GM18511 (cell line): ENCODE data around the gene NEDD8.

Experiments used
- ATAC-seq: cut with Tn5 transposase; IDR thresholded peaks from one replicate; pipeline ENCODE4 v1.9.1; 2021; ENCODE audit warnings: mild to moderate bottlenecking, moderate library complexity; ENCODE audit not compliant: unreplicated experiment

Gene NEDD8

DNA sequence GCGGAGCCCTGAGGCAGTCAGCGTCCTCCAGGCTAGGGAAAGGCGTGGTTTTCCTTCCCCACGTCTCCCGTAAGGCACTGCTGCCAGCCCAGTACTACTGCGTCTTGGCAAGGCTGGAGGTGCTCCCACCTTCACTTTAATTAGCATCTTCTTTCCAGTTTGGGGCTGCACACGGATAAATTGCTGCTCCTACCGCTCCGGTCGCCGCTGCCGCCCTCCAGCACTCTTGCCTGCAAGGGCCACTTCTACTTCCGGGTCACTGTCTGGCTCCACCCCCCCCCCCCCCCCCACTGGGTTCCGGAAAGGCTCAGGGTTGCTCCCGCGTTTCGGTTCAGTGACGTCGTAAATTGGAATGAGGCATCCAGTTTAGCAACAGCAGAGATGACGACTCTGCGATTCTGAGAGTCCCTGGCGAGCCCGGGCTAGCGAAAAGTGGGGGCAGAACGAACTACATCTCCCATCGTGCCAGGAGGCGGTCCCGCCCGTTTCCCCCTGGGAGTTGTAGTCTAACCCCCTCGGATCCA is at the start of gene NEDD8:
Gene NEDD8 (minus strand): TSS at position 247 of the 524 bp plus-strand sequence. CDS start 100 bp downstream, at position 147.
- peak; percentile 82 for ATAC-seq

- ATAC-seq = no peak
Observed at GRCh38 chr14:24281636-24282035, 49.5 kb upstream of the NEDD8 start.

- ATAC-seq = no peak
Observed at GRCh38 chr14:24280797-24281460, 48.8 kb upstream of the NEDD8 start.

DNA sequence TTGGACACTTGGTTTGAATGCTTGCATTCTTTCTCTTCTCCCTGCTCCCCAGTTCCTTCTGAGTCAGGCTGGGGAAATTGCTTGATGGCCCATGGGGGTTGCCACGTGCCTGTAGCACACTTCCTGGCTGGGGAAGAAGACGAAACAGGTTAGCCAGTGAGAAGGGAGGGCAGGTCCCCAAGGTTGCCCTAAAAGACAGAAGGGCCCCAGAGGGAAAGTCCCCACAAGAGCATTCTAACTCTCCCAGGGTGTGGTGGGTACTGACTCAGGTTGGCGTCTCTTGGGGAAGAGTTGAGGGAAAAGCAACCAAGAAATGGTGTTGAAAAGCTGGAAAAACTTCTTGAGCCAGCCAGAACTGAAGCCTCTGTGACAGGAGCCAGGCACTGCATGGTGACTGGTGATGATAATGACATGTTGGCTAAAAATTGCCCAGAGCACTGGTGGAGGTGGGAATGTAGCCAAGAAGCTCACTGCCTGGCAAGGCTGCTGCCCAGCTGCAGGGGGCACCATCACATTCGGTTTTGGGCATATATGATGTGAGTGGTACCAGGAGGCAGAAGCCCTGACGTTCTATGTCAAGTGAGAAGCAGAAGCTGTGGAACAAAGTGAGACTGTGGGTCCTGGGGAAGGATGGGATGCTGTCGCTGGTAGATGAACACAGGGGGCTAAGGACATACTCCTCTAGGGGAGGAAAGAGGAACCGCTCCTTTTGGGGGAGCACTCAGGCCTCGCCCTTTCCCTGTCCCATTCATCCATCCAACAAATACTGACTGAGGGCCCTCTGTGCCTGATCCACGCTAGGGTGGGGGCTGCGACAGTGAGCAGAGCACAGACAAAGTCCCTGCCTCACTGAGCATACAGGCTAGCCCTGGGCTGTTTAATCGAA is 47.4 kb upstream of the NEDD8 start:
- peak; percentile 85 for ATAC-seq

GRCh38 chr14:24278424-24278823 is 46.3 kb upstream of the NEDD8 start:
- no peak for ATAC-seq

DNA sequence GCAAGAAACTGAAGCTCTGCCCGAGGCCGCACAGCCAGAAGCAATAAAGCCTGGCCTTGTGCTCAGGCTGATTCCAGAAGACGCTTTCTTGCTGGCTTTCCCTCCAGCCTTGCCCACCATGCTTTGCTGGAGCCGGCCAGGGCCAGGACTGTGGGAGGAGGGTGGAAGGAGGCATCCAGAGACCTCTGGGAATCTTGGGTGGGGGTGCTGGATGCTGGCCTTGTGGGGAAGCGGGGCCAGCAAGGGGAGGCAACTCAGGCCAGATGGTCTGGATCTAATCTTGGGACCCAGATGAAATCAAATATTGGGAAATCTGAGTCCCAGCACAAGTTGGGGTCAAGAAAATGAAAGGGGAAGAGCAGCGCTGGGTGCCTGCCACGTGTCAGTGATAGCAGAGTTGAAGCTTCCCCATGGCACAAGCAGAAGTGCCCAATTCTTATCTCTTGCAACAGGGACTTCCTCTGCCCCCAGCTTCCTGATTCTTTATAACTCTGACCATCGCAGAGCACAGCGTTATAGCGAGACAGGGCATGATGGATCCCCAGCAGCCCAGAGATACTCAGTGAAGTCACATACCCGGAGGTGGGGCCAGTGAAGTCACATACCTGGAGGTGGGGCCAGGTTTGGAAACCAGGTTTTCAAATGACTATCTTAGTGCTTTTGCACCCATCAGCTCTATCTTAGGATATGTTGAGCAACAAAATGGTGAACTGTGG is 45.6 kb upstream of the NEDD8 start:
- ATAC-seq = no peak

- ATAC-seq = no peak
Observed at GRCh38 chr14:24277071-24277470, 44.9 kb upstream of the NEDD8 start.

DNA sequence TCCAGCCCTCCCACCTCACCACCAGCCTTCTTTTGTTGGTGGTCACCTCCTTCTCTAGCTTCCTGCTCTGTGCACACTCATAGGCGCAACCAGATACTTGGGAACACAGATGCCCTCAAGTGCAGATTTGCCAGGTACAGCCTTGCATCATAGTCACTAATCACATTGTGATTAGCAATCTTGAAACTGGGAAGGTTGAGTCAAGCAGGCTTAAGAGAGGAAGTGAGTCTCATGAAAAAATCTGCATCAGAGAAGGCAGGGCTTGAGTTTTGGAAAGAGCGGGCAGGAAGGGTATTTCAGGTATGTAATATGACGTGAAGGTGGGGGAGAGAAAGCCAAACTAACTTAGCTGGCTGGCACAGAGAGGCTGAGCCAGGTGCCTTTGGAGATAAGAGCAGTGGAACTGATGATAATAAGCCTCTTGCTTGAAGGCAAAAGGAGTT is 42.0 kb upstream of the NEDD8 start:
- ATAC-seq = peak; percentile 52

DNA sequence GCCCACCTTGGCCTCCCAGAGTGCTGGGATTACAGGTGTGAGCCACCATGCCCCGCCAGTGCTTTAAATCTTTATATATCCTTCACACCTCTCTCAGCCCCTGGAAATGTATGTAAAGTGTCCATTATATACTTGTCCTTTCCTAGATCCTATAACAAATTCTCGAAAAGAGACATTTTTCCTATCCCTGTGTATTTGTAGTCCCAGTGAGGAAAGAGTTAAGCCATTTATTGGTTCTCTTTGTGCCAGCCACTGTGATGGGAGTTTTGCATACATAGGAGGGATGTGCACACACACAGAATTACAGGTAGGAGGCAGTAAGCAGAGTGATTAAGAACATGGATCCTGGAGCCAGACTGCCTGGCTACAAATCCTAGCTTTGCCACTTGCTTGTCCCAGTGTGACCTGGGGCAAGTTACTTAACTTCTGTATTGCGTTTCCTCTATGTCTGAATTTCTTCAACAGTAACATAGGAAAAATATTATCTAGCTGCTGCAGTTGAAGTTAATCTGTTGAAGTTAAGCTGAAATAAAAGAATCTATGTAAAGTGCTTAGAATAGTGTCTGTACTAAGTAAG is 41.3 kb upstream of the NEDD8 start:
- ATAC-seq = no peak

DNA sequence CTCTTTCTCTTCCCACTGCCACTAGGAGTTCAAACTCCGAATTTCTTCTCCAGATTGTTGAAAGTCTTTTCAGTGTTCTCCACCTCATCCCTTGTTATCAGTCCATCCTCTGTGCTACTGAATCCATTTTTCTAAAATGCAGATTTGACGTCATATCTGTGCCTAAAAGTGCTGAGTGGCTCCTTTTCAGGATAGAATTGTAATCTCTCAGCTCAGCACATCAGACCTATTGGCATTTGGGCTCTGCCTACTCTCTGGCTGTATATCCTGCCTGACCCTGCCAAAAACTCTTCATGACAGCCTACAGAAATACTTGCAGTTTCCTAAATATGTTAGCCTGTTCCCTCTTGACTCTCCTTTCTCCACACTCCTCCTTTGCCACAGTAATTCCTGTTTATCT is 40.3 kb upstream of the NEDD8 start:
- ATAC-seq = no peak

DNA sequence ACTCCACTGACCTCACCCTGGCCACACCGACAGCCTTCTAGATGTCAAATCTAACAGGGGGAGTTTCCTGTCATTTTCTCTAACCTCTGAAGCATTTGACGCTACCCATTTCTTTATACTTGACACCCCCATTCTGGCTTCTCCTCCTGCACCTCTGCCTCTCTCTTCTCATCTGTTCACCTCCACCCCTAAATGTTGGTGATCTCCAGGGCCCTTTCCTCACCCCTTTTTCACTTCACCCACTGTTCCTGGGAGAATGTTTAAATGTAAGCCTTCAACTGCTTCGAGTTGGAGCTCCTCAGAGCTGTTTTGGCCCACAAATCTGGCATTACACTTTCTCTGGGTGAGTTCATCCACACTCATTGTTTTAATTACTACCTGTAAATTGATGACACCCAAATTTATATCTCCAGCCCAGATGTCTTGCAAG is 39.7 kb upstream of the NEDD8 start:
- no peak for ATAC-seq

- peak; percentile 86 for ATAC-seq
Observed at GRCh38 chr14:24271134-24271833, 39.1 kb upstream of the NEDD8 start, which contains the start of gene RABGGTA. Gene RABGGTA, minus strand, starts transcription at chr14:24271597. Its CDS starts 482 bp downstream, at chr14:24271115.

- ATAC-seq = peak; percentile 3
Observed at GRCh38 chr14:24270537-24271133, 38.5 kb upstream of the NEDD8 start.

DNA sequence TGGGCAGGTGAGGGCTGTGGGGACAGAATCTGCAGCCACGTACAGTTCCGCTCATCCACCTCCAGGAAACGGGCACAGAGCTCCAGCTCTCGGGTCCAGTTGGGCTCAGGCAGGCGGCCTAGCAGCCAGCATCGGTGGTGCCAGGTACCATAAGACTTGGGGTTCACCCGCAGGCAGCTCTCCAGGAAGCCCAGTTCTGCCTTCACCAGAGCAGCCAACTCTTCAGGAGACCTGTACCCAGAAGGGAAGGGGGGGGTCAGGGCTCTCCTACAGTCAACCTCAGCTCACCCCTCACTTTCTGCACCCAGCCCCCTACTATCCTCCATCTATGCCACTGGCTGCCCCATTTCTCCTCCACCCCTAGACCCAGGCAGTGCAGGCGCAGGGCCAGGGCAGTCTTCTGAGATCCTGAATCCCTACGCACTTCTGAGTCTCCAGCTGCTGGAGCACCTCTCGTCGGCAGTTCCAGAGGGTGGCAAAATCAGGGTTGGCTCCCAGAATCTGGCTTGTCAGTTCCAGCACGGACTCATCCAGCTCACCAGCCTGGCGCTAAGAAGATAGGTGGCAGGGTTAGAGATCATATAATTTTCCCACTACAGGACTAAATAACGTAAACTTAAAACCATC is 37.9 kb upstream of the NEDD8 start:
- no peak for ATAC-seq

DNA sequence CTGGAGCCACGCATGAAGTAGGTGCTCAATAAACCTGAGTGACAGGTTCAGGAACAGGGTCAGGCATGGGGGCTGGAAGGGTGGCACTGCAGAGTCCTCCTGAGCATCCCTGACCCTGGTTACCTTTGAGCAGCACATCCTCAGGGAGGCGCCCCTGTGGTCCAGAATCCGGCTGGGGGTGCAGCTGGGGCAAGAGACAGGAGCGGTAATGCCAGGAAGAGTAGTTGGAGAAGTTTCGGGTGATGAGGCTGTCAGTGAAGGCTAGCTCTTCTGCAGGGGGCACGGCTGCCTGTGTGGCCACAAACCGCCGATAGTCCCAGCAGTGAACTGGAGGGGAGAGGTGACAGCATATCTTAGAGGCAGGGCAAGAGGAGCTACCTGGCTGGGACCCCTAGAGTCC is 37.2 kb upstream of the NEDD8 start:
- no peak for ATAC-seq

GRCh38 chr14:24268225-24268624 is 36.1 kb upstream of the NEDD8 start:
- no peak for ATAC-seq

DNA sequence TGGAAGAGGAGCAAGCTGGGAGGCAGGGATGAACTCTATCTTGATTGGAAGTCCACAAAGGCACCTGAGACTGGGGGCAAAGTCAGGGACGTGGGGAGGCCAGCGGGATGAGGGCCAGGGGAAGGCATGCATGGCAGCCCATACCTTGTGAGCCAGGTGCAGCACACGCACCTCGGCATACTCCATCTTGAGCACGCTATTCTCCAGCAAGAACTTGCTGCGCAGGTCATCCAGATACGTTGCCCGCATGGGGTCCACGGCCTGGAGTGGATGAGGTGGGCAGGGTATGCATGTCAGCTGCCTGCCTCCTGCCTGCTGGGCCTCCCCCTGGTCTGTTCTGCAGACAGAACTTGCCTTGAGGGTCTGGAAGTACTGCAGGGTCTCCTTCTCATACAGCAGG is 35.3 kb upstream of the NEDD8 start:
- ATAC-seq = no peak

DNA sequence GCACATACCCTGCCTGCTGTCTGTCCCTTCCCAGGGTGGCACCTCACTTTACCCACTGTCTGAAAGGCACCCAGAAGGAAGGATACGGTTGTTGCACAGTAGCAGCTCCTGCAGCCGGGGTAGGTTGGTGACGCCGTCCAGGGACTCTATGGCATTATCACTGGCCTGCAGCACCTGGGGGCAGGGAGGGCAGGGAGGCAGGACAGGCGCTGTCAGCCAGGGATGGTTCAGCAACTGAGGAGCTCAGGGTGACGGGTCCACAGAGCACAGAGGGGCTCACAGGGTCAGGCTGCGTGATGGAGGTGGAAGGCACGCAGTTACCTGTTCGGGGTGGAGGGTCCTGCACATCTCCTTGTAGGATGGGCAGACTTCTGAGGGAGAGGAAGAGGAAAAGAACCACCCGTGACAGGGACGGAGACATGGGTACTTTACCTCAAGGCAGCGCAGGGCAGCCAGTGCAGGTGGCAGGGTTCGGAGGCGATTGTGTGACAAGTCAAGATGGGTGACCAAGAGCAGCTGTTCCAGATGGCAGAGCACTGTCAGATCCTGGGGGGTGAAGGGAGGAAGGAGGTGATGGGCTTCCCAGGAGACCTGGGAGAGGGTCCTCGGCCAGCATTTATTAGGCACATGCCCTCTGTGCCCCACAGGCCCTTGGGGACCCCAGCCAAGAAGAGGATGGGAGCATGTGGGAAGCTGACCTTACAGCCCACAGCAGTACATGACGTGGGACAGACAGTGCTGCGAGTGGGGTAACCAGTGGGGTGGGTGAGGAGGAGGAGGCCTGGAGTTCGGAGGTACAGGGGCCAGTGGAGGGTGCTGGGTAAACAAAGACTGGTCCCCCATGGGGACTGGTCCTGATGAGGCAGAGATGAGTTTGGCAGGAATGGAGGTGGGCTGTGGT is 34.4 kb upstream of the NEDD8 start:
- ATAC-seq = no peak
